Measurements from ENCODE around the gene COLQ.

Gene COLQ

DNA sequence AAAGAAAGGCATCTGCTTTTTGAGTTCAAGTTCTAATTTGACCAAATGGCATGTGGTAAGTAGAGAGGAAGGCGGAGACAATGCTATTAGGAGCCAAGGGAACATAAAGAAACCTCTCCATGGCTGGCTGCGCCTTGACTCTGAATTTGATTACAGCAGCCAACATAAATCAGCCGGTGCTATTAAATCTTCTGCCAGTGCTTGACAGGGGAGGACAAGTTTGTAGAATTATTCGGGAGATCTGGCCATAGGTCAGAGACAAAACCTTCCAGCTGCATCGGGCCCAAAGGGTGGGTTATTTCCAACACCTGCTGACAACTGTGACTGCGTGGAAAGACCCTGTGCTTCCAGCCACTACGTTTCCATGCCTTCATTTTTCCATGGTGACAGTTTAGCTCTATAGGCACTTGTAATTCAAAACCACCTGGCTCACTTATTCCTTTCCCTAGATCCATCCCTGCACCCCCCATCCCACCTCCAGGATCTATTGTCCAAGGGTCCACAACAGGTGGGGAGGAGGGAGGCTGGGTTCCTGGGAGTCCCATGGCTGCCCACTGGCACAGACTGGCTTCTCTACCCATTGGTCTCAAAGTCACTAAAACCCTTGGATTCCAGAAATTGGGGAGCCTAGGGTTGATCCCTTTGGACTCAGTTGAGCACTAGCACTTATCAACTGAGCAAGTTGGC, 15.9 kb downstream of the COLQ start:
- Mint-ChIP-seq H3K4me1 (peaks cover 2% of the 10 kb centered on the region), H3K27me3 (no peaks in the 10 kb centered on the region), H3K9me3 (no peaks in the 10 kb centered on the region), H3K36me3 (no peaks in the 10 kb centered on the region), H3K27ac (no peak overlapping the region), H3K4me3 (no peak overlapping the region)

DNA sequence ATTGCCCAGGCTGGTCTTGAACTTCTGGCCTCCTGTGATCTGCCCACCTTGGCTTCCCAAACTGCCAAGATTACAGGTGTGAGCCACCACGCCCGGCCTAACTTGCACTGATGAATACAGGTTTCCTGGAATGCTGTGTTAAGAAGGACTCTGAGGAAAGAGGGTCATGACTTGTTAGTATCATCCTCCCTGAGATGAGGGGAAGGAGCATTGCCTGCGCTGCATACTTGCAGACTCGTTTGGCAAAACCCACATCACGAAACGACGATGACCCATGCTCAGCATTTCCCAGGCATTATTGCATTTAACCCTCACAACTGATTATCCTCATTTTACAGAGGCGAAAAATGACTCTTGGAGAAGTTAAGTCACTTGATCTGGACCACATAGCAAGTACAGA, 18.9 kb downstream of the COLQ start:
- H3K4me3 Mint-ChIP-seq = no peak overlapping the region
- no peaks in the 10 kb centered on the region for H3K9me3 Mint-ChIP-seq
- no peaks in the 10 kb centered on the region for H3K36me3 Mint-ChIP-seq
- H3K4me1 Mint-ChIP-seq = peaks cover 11% of the 10 kb centered on the region
- no peaks in the 10 kb centered on the region for H3K27me3 Mint-ChIP-seq
- no peak overlapping the region for H3K27ac Mint-ChIP-seq

DNA sequence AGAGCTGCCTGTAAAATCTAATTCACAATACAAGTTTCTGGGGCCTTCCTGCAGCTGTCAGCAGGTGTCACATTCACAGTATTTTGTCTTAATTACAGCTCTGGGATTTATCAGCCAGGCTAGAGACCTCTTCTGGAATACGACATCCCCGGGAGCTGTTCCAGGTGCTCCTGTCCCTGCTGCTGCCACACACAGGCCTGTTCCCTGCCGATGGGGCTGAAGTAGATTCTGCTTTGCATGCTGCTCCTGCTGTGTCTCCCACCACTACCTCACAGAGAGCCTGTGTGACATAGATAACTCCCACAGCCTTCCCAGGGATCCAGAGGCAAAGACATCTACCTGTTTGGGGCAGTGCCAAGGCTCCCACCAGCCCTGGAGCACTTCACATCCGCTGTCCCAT, 20.4 kb downstream of the COLQ start:
- Mint-ChIP-seq H3K4me1 (peaks cover 11% of the 10 kb centered on the region), H3K27ac (no peak overlapping the region), H3K9me3 (no peaks in the 10 kb centered on the region), H3K4me3 (no peak overlapping the region), H3K36me3 (no peaks in the 10 kb centered on the region), H3K27me3 (no peaks in the 10 kb centered on the region)

DNA sequence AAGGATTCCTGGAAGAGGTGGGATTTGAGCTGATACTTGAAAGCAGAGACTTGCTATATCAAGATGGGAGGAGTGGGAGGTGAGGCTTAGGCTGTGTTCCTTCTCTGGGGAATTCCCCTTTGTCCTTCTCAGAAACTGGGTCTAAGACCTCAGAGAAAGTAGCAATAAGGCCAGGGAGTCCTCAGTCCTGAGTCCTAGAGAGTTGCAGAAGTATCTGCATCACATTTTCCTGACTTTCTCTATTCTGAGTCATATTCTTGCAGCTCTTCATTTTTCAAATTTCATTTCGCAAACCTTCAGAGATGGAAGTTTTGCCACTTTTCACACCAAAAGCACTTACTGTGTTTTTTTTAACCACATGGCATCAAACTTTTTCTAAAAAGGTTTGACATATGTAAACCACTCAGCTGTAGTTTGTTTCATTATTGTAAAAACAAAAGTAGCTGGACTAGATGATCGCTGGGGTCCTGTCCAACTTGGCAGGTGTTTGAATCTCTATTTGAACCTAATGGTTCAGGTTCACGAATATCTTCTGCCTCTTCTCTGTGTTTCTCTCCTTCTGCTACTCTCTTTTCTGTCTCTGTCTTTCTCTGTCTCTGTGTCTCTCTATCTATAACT, 21.3 kb downstream of the COLQ start:
- peak overlapping the region; percentile 1 for H3K4me3 Mint-ChIP-seq
- H3K9me3 Mint-ChIP-seq = no peaks in the 10 kb centered on the region
- peaks cover 11% of the 10 kb centered on the region for H3K4me1 Mint-ChIP-seq
- H3K27me3 Mint-ChIP-seq = no peaks in the 10 kb centered on the region
- no peaks in the 10 kb centered on the region for H3K36me3 Mint-ChIP-seq
- peak overlapping the region; percentile 69 for H3K27ac Mint-ChIP-seq

DNA sequence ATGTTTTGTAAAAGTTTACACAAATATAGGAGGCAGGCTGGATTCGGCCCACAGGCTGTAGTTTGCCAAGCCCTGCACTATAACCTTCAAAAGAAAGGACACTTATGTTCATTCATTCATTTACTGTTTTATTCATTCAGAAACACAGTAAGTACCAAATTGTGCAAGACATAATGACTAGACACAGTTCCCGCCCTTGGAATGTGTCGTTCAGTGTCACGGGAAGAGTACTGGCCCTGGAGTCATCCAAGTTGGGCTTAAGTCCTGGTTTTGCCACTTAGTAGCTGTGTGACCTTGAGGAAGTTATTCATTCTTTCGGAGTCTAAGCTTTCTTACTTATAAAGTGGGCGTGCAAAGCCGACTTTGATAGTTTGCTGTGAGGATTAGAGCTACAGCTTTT, 22.0 kb downstream of the COLQ start:
- Mint-ChIP-seq H3K36me3 (no peaks in the 10 kb centered on the region), H3K4me3 (no peak overlapping the region)

DNA sequence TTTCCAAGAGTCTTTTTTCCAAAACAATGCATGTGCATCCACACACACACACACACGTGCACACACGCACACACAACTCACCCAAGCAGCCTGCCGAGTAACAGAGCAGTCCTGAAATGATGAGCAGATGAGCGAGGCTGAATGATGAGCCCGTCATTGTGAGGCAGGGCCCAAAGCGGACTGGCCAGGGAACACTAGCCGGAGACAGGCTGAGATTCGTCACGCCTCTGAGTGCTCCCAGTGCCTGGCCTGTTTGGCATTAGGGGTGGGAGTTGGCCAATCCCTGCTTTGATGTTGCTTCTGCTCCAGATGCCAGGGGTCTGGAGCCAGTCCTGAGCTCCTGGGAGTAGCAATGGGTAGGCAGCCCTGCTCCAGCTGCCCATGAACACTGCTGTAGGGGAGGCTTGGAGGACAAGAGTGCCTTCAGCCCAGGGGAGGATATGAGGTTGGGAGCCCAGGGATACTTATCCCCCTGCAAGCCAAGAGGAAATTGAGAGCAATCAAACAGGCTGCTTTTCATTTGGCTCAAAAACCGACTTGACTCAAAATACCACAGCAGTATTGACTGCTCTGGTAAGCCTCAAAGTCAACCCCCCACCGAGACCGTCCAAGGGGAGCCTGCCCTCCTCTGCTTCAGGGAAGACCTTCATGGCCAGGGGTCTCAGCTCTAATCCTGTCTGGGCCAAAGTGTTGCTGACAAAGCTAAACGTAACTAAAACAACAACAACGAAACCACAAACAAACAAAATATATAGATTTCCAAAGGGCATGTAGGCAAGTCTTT, 22.9 kb downstream of the COLQ start:
- H3K27ac Mint-ChIP-seq = no peak overlapping the region
- H3K36me3 Mint-ChIP-seq = no peaks in the 10 kb centered on the region
- H3K9me3 Mint-ChIP-seq = no peaks in the 10 kb centered on the region
- no peak overlapping the region for H3K4me3 Mint-ChIP-seq
- H3K27me3 Mint-ChIP-seq = no peaks in the 10 kb centered on the region
- peaks cover 11% of the 10 kb centered on the region for H3K4me1 Mint-ChIP-seq

More for the DNA sequence above, 22.0 kb downstream of the COLQ start:
- Mint-ChIP-seq H3K4me1 (peaks cover 11% of the 10 kb centered on the region), H3K27ac (no peak overlapping the region), H3K27me3 (no peaks in the 10 kb centered on the region), H3K9me3 (no peaks in the 10 kb centered on the region)

DNA sequence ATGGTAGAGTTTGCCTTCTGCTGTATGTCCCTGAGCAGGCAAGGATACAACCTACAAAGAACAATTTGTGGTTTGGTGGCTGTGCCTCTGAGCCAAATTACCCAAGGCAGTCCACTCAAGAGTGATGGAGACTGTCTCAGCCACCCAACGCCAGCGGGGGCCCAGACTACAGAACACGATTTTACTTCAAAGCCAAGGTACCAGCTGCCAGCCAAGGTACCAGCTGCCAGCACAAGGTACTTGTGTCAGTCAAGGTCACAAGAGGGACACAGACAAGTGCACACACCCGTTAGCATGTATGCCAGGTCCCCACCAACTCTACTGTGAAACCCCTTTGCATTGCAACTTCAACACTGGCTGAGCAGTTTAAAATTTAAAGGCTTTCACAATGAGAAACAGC, 23.5 kb downstream of the COLQ start:
- H3K36me3 Mint-ChIP-seq = no peaks in the 10 kb centered on the region
- no peaks in the 10 kb centered on the region for H3K9me3 Mint-ChIP-seq
- H3K27me3 Mint-ChIP-seq = no peaks in the 10 kb centered on the region
- peaks cover 11% of the 10 kb centered on the region for H3K4me1 Mint-ChIP-seq
- no peak overlapping the region for H3K4me3 Mint-ChIP-seq
- no peak overlapping the region for H3K27ac Mint-ChIP-seq

DNA sequence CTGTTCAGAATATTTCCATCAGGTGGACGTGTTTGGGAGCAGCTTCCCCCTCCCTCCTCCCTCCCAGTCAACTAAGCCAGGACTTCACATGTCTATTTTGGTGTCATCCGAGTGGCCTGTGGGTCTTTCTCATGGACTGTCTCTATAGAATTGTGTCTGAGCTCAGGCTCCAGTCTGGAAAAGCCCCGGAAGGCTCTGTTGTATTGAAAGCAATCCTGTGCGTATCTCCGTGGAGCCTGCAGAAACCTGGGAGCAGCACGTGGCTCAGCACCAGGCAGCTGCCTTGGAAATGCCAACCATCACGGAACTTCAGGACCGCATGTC, 25.2 kb downstream of the COLQ start:
- Mint-ChIP-seq H3K27ac (no peak overlapping the region), H3K4me1 (peaks cover 11% of the 10 kb centered on the region), H3K9me3 (no peaks in the 10 kb centered on the region), H3K27me3 (no peaks in the 10 kb centered on the region), H3K36me3 (no peaks in the 10 kb centered on the region), H3K4me3 (no peak overlapping the region)

DNA sequence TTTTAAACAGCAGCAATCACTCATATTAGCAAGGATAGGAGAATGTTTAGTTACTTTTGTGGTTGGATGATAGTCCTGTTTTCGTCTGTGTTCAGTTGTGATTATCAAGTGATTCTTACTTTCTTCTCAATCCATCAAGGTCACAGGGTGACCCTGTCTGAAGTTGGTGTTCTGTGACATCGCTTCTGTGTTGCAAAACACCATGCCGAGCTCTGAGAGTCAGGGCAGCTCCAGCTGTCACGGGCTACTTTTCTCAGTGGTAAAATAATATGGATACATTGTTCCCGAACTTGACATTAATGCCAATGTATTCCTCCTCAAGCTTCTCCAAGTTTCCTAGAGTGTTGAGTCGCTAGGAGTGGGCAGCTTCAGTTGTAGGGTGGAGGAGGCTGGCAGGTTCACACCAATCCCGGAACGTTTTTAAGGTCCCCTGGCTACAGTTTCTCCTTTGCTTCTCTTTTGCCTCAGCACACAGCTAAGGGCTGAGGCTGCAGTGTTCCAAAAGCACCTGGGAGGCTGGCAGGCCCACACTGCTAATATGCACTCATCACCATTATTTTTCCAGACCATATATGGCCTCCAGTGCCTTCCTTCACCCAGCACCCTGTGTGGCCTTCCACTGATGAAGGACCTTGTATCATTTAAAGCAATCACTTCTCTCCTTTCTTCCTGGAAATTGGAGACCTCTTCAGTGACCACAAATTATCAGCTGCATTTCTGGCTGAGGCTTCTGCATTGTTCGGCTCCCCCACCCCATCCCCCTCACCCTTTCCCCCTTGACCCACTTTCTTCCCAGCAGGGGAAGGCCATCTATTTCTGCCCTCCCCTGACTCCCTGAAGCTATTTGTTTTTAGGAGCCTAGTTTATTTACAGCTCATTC, 25.8 kb downstream of the COLQ start:
- Mint-ChIP-seq H3K27me3 (no peaks in the 10 kb centered on the region), H3K9me3 (no peaks in the 10 kb centered on the region), H3K36me3 (no peaks in the 10 kb centered on the region), H3K4me1 (peaks cover 10% of the 10 kb centered on the region), H3K4me3 (no peak overlapping the region), H3K27ac (no peak overlapping the region)

DNA sequence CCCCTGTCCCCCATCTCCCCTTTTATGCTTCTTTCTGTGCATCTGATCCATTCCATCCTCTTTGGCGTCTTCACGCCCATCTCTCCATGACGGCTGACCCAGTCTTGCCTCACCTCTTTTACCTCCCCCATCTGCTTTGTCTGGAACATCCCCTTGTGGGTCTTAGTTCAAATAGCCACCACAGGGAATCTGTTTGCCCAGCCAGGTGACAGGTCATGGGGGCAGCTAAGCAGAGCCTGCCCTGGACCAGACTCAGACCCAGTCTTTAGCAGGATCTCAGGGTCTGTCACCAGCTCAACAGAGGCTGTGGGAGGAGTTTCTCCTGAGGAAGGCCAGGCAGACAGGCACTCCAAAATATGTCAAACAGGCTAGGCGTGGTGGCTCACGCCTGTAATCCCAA, 28.1 kb downstream of the COLQ start:
- Mint-ChIP-seq H3K4me3 (no peak overlapping the region), H3K36me3 (no peaks in the 10 kb centered on the region), H3K4me1 (no peaks in the 10 kb centered on the region), H3K9me3 (no peaks in the 10 kb centered on the region), H3K27me3 (no peaks in the 10 kb centered on the region), H3K27ac (no peak overlapping the region)

DNA sequence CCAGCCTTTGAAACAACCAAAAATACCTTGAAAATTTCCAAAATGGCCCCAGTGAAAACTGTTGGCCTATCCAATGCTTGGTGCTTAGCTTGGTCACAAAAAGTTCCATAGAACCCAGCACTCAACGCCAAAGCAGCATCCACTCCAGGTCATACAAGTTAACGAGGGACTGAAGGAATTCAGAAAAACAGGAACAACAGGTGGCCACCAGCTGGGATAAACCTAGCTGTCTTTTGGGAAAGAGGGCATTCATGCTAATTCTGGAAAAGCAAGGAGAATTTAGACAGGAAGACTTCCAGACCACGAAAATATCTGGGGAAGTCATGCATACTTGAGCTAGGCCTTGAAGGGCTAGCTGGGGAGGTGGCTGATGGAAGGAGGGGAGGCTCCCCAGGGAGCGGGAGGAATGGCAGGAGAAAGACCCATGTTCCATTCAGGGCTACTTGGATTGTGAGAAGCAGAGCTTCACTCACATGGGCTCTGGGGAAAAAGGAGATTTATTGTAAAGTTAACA, 28.6 kb downstream of the COLQ start:
- no peaks in the 10 kb centered on the region for H3K27me3 Mint-ChIP-seq
- H3K9me3 Mint-ChIP-seq = no peaks in the 10 kb centered on the region
- no peaks in the 10 kb centered on the region for H3K36me3 Mint-ChIP-seq
- H3K27ac Mint-ChIP-seq = no peak overlapping the region
- no peaks in the 10 kb centered on the region for H3K4me1 Mint-ChIP-seq
- no peak overlapping the region for H3K4me3 Mint-ChIP-seq

DNA sequence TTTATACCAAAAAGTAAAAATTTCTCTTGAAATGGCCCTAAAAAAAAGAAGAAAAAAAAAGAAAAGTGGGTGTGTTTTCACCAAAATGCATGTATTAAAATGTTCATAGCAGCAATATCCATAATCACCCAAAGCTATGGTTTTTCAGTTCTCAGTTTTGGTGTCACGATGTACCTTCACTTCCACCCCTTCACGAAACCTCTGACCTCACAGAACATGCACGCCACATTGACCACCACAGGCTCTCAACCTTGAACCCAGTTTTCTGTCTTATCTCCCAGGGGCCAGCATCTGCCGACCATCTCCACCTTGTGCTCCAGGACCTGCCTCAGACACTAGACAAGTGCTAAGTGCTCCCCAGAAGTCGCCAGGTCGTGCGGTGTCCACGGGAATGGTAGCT, 30.4 kb downstream of the COLQ start:
- Mint-ChIP-seq H3K9me3 (no peaks in the 10 kb centered on the region), H3K36me3 (peaks cover 5% of the 10 kb centered on the region), H3K4me1 (no peaks in the 10 kb centered on the region), H3K27ac (no peak overlapping the region), H3K27me3 (no peaks in the 10 kb centered on the region), H3K4me3 (no peak overlapping the region)

DNA sequence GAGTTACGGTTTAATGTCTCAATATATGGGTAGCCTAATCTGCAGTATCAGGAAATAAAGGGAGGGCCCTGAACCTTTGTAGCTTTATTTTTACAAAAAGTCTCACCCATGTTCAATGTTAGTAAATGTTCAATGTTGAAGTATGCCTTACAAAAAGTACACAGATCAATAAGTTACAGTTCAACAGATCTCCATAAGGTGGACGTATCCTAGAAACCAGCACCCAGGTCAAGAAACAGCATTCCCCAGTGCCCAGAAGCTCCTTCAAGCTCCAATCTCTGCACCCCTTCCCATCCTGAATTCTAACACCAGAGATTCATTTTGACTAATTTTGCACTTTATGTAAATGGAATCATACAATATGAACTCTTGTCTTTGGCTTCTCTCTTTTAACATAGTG, 31.3 kb downstream of the COLQ start:
- H3K4me3 Mint-ChIP-seq = no peak overlapping the region
- H3K4me1 Mint-ChIP-seq = no peaks in the 10 kb centered on the region
- H3K9me3 Mint-ChIP-seq = no peaks in the 10 kb centered on the region
- no peaks in the 10 kb centered on the region for H3K27me3 Mint-ChIP-seq
- peaks cover 5% of the 10 kb centered on the region for H3K36me3 Mint-ChIP-seq
- no peak overlapping the region for H3K27ac Mint-ChIP-seq

DNA sequence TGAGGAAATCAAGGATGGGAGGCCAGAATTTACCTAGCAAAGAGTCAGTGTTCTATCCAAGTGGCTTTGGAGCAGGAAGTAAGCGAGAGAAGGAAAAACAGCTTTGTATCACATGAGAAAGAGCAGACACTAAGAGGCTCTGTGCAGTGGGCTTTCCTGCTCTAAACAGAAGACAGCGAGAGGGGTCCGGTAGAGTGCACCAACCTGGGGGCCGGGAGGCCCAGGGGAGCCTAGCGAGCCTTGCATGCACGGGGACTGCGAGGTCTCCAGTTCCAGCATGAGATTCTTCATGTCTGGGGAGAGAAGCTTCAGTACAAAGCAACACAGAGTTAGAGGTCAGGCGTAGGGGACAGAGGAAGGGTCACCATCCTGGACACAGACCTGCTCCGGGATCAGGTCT, 33.5 kb downstream of the COLQ start:
- H3K4me3 Mint-ChIP-seq = no peak overlapping the region
- H3K4me1 Mint-ChIP-seq = no peaks in the 10 kb centered on the region
- no peak overlapping the region for H3K27ac Mint-ChIP-seq
- H3K9me3 Mint-ChIP-seq = no peaks in the 10 kb centered on the region
- H3K27me3 Mint-ChIP-seq = no peaks in the 10 kb centered on the region
- peaks cover 5% of the 10 kb centered on the region for H3K36me3 Mint-ChIP-seq

DNA sequence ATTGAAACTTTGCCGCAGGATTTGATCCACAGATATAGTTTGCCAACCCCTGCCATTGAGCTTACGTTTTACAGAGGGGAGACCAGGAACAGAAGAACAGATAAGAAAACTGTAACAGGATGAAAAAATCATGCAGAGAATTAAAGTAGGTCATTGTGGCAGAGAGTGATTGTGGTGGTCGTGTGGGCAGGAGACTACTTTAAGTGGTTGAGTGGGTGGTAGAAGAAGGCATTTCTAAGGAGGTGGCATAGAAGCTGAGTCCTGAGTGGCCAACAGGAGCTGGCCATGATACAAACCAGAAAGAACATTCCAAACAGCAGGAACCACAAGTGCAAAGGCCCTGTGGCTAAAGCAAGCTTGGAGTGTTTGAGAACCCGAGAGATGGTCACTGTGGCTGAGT, 34.5 kb downstream of the COLQ start:
- H3K36me3 Mint-ChIP-seq = peaks cover 5% of the 10 kb centered on the region
- H3K4me3 Mint-ChIP-seq = no peak overlapping the region
- H3K27ac Mint-ChIP-seq = no peak overlapping the region
- no peaks in the 10 kb centered on the region for H3K4me1 Mint-ChIP-seq
- no peaks in the 10 kb centered on the region for H3K9me3 Mint-ChIP-seq
- no peaks in the 10 kb centered on the region for H3K27me3 Mint-ChIP-seq
